ENCODE data around the gene NAP1L5. TPM values are rescaled to one million over a fixed set of nuclear protein-coding genes. Genes with fewer than 3 reads are reported as not detected.

Gene NAP1L5
- total and polyA plus RNA-seq, 2 of the 13 experiments (the other 11 are each of a cell fraction or from before 2014, with no cell fraction given) = 1.3 to 1.6 TPM

DNA sequence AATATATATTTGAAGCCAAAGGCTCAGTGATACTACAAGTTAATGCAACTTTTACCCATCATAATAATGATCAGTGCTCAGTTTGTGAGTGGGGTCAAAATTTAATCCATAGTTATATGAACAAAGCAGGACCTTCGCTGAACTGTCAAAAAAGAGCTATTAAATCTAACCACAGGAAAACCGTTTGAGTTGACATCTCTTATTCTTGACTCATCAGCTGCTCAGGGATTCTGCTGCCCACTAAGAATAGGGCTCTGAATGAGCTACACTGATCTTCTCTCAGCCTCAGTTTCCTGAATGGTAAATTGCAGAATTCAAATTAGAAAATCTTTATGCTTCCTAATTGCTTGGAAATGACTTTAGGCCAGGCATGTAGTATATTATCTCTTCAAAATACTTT lies 44.9 kb upstream of the NAP1L5 start:
- CTCF ChIA-PET (ENCODE audit: low intra/inter-chr PET ratio, low total read pairs) = no interaction called here
- no peak overlapping the region for H2AFZ ChIP-seq (ENCODE audit: low read length)
- H3K4me1 ChIP-seq (ENCODE audit: insufficient read depth, low read length) = no peaks in the 10 kb centered on the region
- POLR2A ChIA-PET = no interaction called here
- H3K36me3 ChIP-seq (replicated peaks in 1 of 2; ENCODE audit: control insufficient read depth in 1 of 2, insufficient read depth in 2 of 2, low read length in 2 of 2) = peaks cover 9 to 70% of the 10 kb centered on the region in 2 experiments
- FAIRE-seq (no peak), DNase-seq (ENCODE audit: low spot score) (no peak), ATAC-seq (no peak)
- no peaks in the 10 kb centered on the region for H3K9me3 ChIP-seq (ENCODE audit: low read length)
- BruUV-seq (replicated peaks) = no TSS peak
- H3K4me2 ChIP-seq (ENCODE audit: low read depth, low read length) = no peak overlapping the region
- H4K20me1 ChIP-seq (ENCODE audit: insufficient read depth, low read length) = no peaks in the 10 kb centered on the region
- no peak overlapping the region for H3K4me3 ChIP-seq (replicated peaks in 1 of 3; ENCODE audit: insufficient read depth in 1 of 3, low read depth in 2 of 3, low read length in 3 of 3)
- intact Hi-C loops (cut with micrococcal nuclease; ENCODE audit: unreplicated experiment) (no loop called here), in situ Hi-C loops (cut with HindIII; ENCODE audit: extremely low pct_ligation_motif_present, low pct_unique_long_range_greater_than_20kb) (no loop called here)
- 85% methylated on average over 2 of the region's 2 CpGs for WGBS (ENCODE audit: low lambda C conversion rate)
- H3K79me2 ChIP-seq (ENCODE audit: insufficient read depth, low read length) = no peaks in the 10 kb centered on the region
- H3K27me3 ChIP-seq (ENCODE audit: control insufficient read depth in 1 of 2, insufficient read depth in 2 of 2, low read length in 2 of 2) = no peaks in the 10 kb centered on the region
- no peak overlapping the region for H3K9ac ChIP-seq (ENCODE audit: insufficient read depth, low read depth, low read length)
- no peak overlapping the region for H3K27ac ChIP-seq (ENCODE audit: extremely low read length, insufficient read depth, low read length)
- TF ChIP-seq, protein P1, sequence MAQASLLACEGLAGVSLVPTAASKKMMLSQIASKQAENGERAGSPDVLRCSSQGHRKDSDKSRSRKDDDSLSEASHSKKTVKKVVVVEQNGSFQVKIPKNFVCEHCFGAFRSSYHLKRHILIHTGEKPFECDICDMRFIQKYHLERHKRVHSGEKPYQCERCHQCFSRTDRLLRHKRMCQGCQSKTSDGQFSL (CRISPR knock-in tag; IDR thresholded peaks at IDR 0.05) = no peak
- no peak for TF ChIP-seq ZNF563 (CRISPR knock-in tag; IDR thresholded peaks at IDR 0.05)

DNA sequence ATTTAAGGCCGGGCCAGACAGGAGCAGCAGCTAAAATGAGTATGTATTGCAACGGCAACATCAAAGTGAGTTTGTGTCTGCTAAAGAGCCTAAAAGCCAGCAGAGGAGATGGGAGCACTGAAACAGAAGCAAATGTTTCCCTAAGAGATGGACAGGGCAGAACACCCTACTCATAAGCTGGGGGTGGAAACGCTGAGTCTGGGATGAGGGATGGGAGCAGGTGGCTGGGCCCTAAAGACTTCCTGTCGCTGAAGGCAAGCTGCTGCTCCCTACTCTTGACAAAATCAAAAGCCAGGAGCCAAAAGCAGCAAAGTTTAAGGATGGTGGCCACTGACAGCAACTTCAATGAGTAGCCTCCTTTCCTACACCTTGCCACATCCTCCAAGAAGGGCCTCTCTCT lies 40.6 kb upstream of the NAP1L5 start:
- Histone ChIP-seq H3K9ac (ENCODE audit: insufficient read depth, low read depth, low read length) (no peak overlapping the region), H3K4me3 (replicated peaks in 1 of 3; ENCODE audit: insufficient read depth in 1 of 3, low read depth in 2 of 3, low read length in 3 of 3) (no peak overlapping the region), H3K79me2 (ENCODE audit: insufficient read depth, low read length) (no peaks in the 10 kb centered on the region), H4K20me1 (ENCODE audit: insufficient read depth, low read length) (no peaks in the 10 kb centered on the region), H2AFZ (ENCODE audit: low read length) (no peak overlapping the region), H3K36me3 (replicated peaks in 1 of 2; ENCODE audit: control insufficient read depth in 1 of 2, insufficient read depth in 2 of 2, low read length in 2 of 2) (peaks cover 11 to 60% of the 10 kb centered on the region in 2 experiments), H3K27ac (ENCODE audit: extremely low read length, insufficient read depth, low read length) (no peak overlapping the region), H3K27me3 (ENCODE audit: control insufficient read depth in 1 of 2, insufficient read depth in 2 of 2, low read length in 2 of 2) (no peaks in the 10 kb centered on the region), H3K9me3 (ENCODE audit: low read length) (no peaks in the 10 kb centered on the region), H3K4me2 (ENCODE audit: low read depth, low read length) (no peak overlapping the region), H3K4me1 (ENCODE audit: insufficient read depth, low read length) (no peaks in the 10 kb centered on the region)
- in situ Hi-C loops (cut with HindIII; ENCODE audit: extremely low pct_ligation_motif_present, low pct_unique_long_range_greater_than_20kb) = no loop called here
- ChIA-PET CTCF (ENCODE audit: low intra/inter-chr PET ratio, low total read pairs) (no interaction called here), POLR2A (no interaction called here)
- no peak for DNase-seq (ENCODE audit: low spot score)
- TF ChIP-seq ETV6 (CRISPR knock-in tag; conservative IDR thresholded peaks at IDR 0.05) = no peak
- TF ChIP-seq, protein P2, sequence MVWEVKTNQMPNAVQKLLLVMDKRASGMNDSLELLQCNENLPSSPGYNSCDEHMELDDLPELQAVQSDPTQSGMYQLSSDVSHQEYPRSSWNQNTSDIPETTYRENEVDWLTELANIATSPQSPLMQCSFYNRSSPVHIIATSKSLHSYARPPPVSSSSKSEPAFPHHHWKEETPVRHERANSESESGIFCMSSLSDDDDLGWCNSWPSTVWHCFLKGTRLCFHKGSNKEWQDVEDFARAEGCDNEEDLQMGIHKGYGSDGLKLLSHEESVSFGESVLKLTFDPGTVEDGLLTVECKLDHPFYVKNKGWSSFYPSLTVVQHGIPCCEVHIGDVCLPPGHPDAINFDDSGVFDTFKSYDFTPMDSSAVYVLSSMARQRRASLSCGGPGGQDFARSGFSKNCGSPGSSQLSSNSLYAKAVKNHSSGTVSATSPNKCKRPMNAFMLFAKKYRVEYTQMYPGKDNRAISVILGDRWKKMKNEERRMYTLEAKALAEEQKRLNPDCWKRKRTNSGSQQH (CRISPR knock-in tag; IDR thresholded peaks at IDR 0.05; ENCODE audit: low read depth) = no peak
- TF ChIP-seq, protein P3, sequence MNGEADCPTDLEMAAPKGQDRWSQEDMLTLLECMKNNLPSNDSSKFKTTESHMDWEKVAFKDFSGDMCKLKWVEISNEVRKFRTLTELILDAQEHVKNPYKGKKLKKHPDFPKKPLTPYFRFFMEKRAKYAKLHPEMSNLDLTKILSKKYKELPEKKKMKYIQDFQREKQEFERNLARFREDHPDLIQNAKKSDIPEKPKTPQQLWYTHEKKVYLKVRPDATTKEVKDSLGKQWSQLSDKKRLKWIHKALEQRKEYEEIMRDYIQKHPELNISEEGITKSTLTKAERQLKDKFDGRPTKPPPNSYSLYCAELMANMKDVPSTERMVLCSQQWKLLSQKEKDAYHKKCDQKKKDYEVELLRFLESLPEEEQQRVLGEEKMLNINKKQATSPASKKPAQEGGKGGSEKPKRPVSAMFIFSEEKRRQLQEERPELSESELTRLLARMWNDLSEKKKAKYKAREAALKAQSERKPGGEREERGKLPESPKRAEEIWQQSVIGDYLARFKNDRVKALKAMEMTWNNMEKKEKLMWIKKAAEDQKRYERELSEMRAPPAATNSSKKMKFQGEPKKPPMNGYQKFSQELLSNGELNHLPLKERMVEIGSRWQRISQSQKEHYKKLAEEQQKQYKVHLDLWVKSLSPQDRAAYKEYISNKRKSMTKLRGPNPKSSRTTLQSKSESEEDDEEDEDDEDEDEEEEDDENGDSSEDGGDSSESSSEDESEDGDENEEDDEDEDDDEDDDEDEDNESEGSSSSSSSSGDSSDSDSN (CRISPR knock-in tag; IDR thresholded peaks at IDR 0.05) = no peak
- no peak for TF ChIP-seq SOX5 (CRISPR knock-in tag; IDR thresholded peaks at IDR 0.05; ENCODE audit: borderline replicate concordance)
- peak in 1 of 2 experiments; percentile 36; a peak in 1 of 4 replicates for TF ChIP-seq POLR2A (IDR thresholded peaks at IDR 0.05; ENCODE audit: insufficient read depth in 1 of 2, low read depth in 2 of 2, low read length in 2 of 2)
- TF ChIP-seq NR2F2 (IDR thresholded peaks at IDR 0.05; ENCODE audit: borderline replicate concordance, low read depth) = no peak
- no peak for TF ChIP-seq JUN (CRISPR knock-in tag; IDR thresholded peaks at IDR 0.05)
- no peak for TF ChIP-seq GATAD2A (CRISPR knock-in tag; IDR thresholded peaks at IDR 0.05)
- TF ChIP-seq FOXK2 (IDR thresholded peaks at IDR 0.05) = no peak
- BruUV-seq (replicated peaks) = no TSS peak
- no peak; the same call in 2 of the 3 replicates for ATAC-seq
- intact Hi-C loops (cut with micrococcal nuclease; ENCODE audit: unreplicated experiment) = no loop called here
- 89% methylated on average over 4 of the region's 4 CpGs for WGBS (ENCODE audit: low lambda C conversion rate)
- no peak for FAIRE-seq

All from HepG2 (cell line).